HepG2 (cell line): ENCODE data around the gene RHBDD1. TPM values are rescaled to one million over a fixed set of nuclear protein-coding genes. Genes with fewer than 3 reads are reported as not detected.

Experiments
- ATF1 ChIP-seq: IDR thresholded peaks from 2 replicates; pipeline ENCODE4 v1.6.1; 2016; ENCODE audit warnings: mild to moderate bottlenecking, control low read depth
- CCAR2 ChIP-seq: fragments of 200-400 bp; formaldehyde crosslinking; optimal IDR thresholded peaks from 2 replicates; pipeline ENCODE3; 2018; ENCODE audit warnings: low read depth, mild to moderate bottlenecking, low read length, moderate library complexity
- DR1 ChIP-seq: sonication (generic); formaldehyde crosslinking; IDR thresholded peaks from 2 replicates; pipeline ENCODE4 v1.8.0; 2021; ENCODE audit warnings: mild to moderate bottlenecking, missing genetic modification reagents, inconsistent platforms
- EED ChIP-seq: sonication (generic); formaldehyde crosslinking; IDR thresholded peaks from 2 replicates; pipeline ENCODE4 v1.5.0; 2020; ENCODE audit warnings: mild to moderate bottlenecking, missing genetic modification reagents
- KLF9 ChIP-seq: IDR thresholded peaks from 2 replicates; pipeline ENCODE4 v1.6.1; 2016; ENCODE audit warnings: low read depth
- MEIS1 ChIP-seq: sonication (generic); formaldehyde crosslinking; IDR thresholded peaks from 2 replicates; pipeline ENCODE4 v1.9.0; 2021; ENCODE audit warnings: mild to moderate bottlenecking, missing genetic modification reagents, moderate library complexity, borderline replicate concordance
- MIER2 ChIP-seq: IDR thresholded peaks from 2 replicates; pipeline ENCODE4 v1.6.1; 2016; ENCODE audit warnings: missing biosample characterization, missing genetic modification reagents
- MYC ChIP-seq: sonication (generic); formaldehyde crosslinking; IDR thresholded peaks from 2 replicates; pipeline ENCODE4 v1.9.0; 2021; ENCODE audit warnings: missing genetic modification reagents, borderline replicate concordance
- NR1H2 ChIP-seq: sonication (generic); formaldehyde crosslinking; IDR thresholded peaks from 2 replicates; pipeline ENCODE4 v1.8.1; 2022; ENCODE audit warnings: low read depth, missing genetic modification reagents, borderline replicate concordance
- POLR2G ChIP-seq: fragments of 200-400 bp; formaldehyde crosslinking; IDR thresholded peaks from 2 replicates; pipeline ENCODE4 v1.6.1; 2018; ENCODE audit warnings: mild to moderate bottlenecking, low read depth, low read length, moderate library complexity
- RFX3 ChIP-seq: IDR thresholded peaks from 2 replicates; pipeline ENCODE4 v1.6.1; 2016; ENCODE audit warnings: missing biosample characterization, missing genetic modification reagents
- SETDB1 ChIP-seq: sonication (generic); formaldehyde crosslinking; IDR thresholded peaks from 2 replicates; pipeline ENCODE4 v1.5.1; 2020; ENCODE audit warnings: missing genetic modification reagents, mild to moderate bottlenecking, borderline replicate concordance
- SIX1 ChIP-seq: sonication (generic); formaldehyde crosslinking; IDR thresholded peaks from 2 replicates; pipeline ENCODE4 v1.4.0; 2020; ENCODE audit warnings: missing genetic modification reagents, borderline replicate concordance
- SSRP1 ChIP-seq: IDR thresholded peaks from 2 replicates; pipeline ENCODE4 v1.6.1; 2016; ENCODE audit warnings: control low read depth
- TCF7 ChIP-seq: sonication (generic); IDR thresholded peaks from 2 replicates; pipeline ENCODE4 v1.6.1; 2016; ENCODE audit warnings: antibody characterized with exemption, low read depth
- ZFP41 ChIP-seq: sonication (generic); formaldehyde crosslinking; IDR thresholded peaks from 2 replicates; pipeline ENCODE4 v1.4.0; 2020; ENCODE audit warnings: mild to moderate bottlenecking, missing genetic modification reagents, borderline replicate concordance
- ZNF101 ChIP-seq: sonication (generic); formaldehyde crosslinking; IDR thresholded peaks from 2 replicates; pipeline ENCODE4 v1.4.0; 2020; ENCODE audit warnings: mild to moderate bottlenecking, low read depth, missing genetic modification reagents, borderline replicate concordance
- ZNF17 ChIP-seq: sonication (generic); formaldehyde crosslinking; IDR thresholded peaks from 2 replicates; pipeline ENCODE4 v1.5.0; 2020; ENCODE audit warnings: mild to moderate bottlenecking, missing genetic modification reagents
- ZNF282 ChIP-seq: fragments of 450-650 bp; IDR thresholded peaks from 2 replicates; pipeline ENCODE4 v1.6.1; 2018; ENCODE audit not compliant: partially characterized antibody
- ZNF3 ChIP-seq: IDR thresholded peaks from 2 replicates; pipeline ENCODE4 v1.7.0; 2017; ENCODE audit warnings: inconsistent platforms
- ZNF333 ChIP-seq: sonication (generic); formaldehyde crosslinking; IDR thresholded peaks from 2 replicates; pipeline ENCODE4 v1.4.0; 2020; ENCODE audit warnings: mild to moderate bottlenecking, missing genetic modification reagents, borderline replicate concordance
- ZNF33A ChIP-seq: sonication (generic); formaldehyde crosslinking; IDR thresholded peaks from 2 replicates; pipeline ENCODE4 v1.5.1; 2020; ENCODE audit warnings: missing genetic modification reagents, mild to moderate bottlenecking, moderate library complexity, borderline replicate concordance
- ZNF430 ChIP-seq: sonication (generic); formaldehyde crosslinking; IDR thresholded peaks from 2 replicates; pipeline ENCODE4 v1.9.0; 2021; ENCODE audit warnings: mild to moderate bottlenecking, missing genetic modification reagents
- ZNF672 ChIP-seq: sonication (generic); formaldehyde crosslinking; IDR thresholded peaks from 2 replicates; pipeline ENCODE4 v1.8.1; 2022; ENCODE audit warnings: missing genetic modification reagents
- ZNF747 ChIP-seq: sonication (generic); formaldehyde crosslinking; IDR thresholded peaks from 2 replicates; pipeline ENCODE4 v1.8.1; 2023; ENCODE audit warnings: missing genetic modification reagents, mild to moderate bottlenecking, borderline replicate concordance
- ZNF773 ChIP-seq: sonication (generic); formaldehyde crosslinking; IDR thresholded peaks from 2 replicates; pipeline ENCODE4 v1.4.0; 2020; ENCODE audit warnings: missing genetic modification reagents, borderline replicate concordance
- ZNF790 ChIP-seq: sonication (generic); formaldehyde crosslinking; IDR thresholded peaks from 2 replicates; pipeline ENCODE4 v1.8.0; 2022; ENCODE audit warnings: missing genetic modification reagents, mild to moderate bottlenecking, borderline replicate concordance
- polyA plus RNA-seq, 8 experiments: library from polyadenylated mRNA; depleted of rRNA in 3 of 8; stranded (reverse) in 7 of 8; unstranded in 1 of 8; fragments of >200 nt; fragmentation: Illumina TruSeq in 4 of 8; extraction: Trizol in 4 of 8; gene quantifications; 2 replicates each; pipeline versions ENCODE4 v1.2.1 to v1.2.3, GENCODE V29; 2011 to 2016; ENCODE audit warnings: low read depth in 4 of 8, missing spikeins in 1 of 8, mixed read lengths in 1 of 8; ENCODE audit not compliant: insufficient read depth in 1 of 8
- total RNA-seq, 5 experiments: library from RNA; depleted of rRNA; stranded (reverse); fragments of >200 nt; fragmentation: Illumina TruSeq; extraction: Trizol; gene quantifications; 2 replicates each; pipeline ENCODE4 v1.2.3, GENCODE V29; 2016; ENCODE audit warnings: low read depth in 1 of 5
- TF ChIP-seq, protein P1 (sequence below): sonication (generic); formaldehyde crosslinking; IDR thresholded peaks from 2 replicates; pipeline ENCODE4 v1.8.1; 2022; ENCODE audit warnings: mild to moderate bottlenecking, missing genetic modification reagents
- TF ChIP-seq, protein P2 (sequence below): sonication (generic); formaldehyde crosslinking; IDR thresholded peaks from 2 replicates; pipeline ENCODE4 v1.9.0; 2021; ENCODE audit warnings: missing genetic modification reagents, mild to moderate bottlenecking, borderline replicate concordance

The RHBDD1 gene
- total and polyA plus RNA-seq, 2 of the 13 experiments (the other 11 are each of a cell fraction or from before 2014, with no cell fraction given): 8.2 to 9.5 TPM

DNA sequence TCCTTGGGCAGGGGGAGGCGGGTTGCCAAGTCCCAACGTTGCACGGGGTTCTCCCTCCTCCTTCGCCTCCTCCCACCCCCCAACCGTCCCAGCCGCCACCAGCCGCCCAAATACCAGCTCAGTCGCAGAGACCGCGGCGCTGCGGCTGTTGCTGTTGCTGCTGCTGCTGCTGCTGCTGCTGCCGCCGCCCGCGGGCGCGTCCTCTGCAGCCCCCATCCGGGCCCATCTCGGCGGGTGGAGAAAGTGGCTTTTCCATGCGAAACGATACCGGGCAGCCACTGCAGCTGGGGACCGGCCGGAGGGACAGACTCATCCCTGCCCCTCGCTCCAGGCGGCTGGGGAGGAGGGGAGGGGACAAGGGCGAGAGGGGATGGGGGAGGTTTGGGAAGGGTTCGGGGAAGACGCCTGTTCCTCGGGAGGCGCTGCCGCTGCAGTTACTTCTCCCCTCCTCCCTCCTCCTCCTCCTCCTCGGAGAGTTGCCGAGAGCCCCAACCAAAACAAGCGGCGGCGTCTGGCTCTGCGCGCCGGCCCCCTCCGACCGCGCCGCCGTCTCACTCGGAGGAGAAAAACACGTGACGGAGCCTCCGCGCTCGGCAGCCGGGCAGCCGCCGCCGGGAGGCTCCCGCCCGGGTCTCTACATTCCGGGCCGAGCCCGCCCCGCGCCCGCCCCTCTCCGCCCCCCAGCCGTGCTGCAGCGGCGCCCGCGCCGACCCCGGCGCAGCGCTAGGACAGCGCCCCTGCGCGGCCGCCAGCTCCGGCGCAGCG is 36.5 kb upstream of the RHBDD1 start, which contains the start of gene IRS1 (continued):
- TF ChIP-seq MYC (CRISPR knock-in tag) (peak; percentile 63; the same call in 1 of the 2 replicates), ZNF3 (CRISPR knock-in tag) (no peak), KLF9 (CRISPR knock-in tag) (no peak), SSRP1 (CRISPR knock-in tag) (no peak; the same call in 1 of the 2 replicates), ZNF282 (no peak), POLR2G (peak; percentile 52; the same call in 1 of the 2 replicates), ZNF790 (CRISPR knock-in tag) (no peak), DR1 (CRISPR knock-in tag) (0 out of 2 replicates have a peak, but pooled peaks have one; percentile 12), SIX1 (CRISPR knock-in tag) (no peak), ZFP41 (CRISPR knock-in tag) (no peak), ZNF33A (no peak), CCAR2 (no peak), ZNF672 (CRISPR knock-in tag) (no peak), MEIS1 (CRISPR knock-in tag) (peak; percentile 27; the same call in 1 of the 2 replicates), ZNF747 (CRISPR knock-in tag) (no peak), ZNF333 (CRISPR knock-in tag) (no peak), ZNF17 (CRISPR knock-in tag) (no peak), TCF7 (no peak), NR1H2 (CRISPR knock-in tag) (no peak), SETDB1 (CRISPR knock-in tag) (peak; percentile 33; the same call in 1 of the 2 replicates), ZNF430 (CRISPR knock-in tag) (no peak), MIER2 (CRISPR knock-in tag) (no peak), ZNF773 (CRISPR knock-in tag) (no peak), ZNF101 (CRISPR knock-in tag) (no peak), ATF1 (CRISPR knock-in tag) (no peak), EED (CRISPR knock-in tag) (no peak), RFX3 (no peak)
- TF ChIP-seq, protein P1, sequence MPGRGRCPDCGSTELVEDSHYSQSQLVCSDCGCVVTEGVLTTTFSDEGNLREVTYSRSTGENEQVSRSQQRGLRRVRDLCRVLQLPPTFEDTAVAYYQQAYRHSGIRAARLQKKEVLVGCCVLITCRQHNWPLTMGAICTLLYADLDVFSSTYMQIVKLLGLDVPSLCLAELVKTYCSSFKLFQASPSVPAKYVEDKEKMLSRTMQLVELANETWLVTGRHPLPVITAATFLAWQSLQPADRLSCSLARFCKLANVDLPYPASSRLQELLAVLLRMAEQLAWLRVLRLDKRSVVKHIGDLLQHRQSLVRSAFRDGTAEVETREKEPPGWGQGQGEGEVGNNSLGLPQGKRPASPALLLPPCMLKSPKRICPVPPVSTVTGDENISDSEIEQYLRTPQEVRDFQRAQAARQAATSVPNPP: no peak
- TF ChIP-seq, protein P2, sequence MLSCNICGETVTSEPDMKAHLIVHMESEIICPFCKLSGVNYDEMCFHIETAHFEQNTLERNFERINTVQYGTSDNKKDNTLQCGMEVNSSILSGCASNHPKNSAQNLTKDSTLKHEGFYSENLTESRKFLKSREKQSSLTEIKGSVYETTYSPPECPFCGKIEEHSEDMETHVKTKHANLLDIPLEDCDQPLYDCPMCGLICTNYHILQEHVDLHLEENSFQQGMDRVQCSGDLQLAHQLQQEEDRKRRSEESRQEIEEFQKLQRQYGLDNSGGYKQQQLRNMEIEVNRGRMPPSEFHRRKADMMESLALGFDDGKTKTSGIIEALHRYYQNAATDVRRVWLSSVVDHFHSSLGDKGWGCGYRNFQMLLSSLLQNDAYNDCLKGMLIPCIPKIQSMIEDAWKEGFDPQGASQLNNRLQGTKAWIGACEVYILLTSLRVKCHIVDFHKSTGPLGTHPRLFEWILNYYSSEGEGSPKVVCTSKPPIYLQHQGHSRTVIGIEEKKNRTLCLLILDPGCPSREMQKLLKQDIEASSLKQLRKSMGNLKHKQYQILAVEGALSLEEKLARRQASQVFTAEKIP: no peak
